GM18499 (cell line): ENCODE measurements around the gene CGB5.
A peak's percentile ranks its signal among the peaks of the same experiment; 100 is the strongest.

Source experiments
- ATAC-seq: cut with Tn5 transposase; IDR thresholded peaks from one replicate; pipeline ENCODE4 v1.9.1; 2021; ENCODE audit warnings: moderate number of reproducible peaks; ENCODE audit not compliant: insufficient read depth, unreplicated experiment

The CGB5 gene

GRCh38 chr19:49085020-49085867, 41.6 kb downstream of the CGB5 start, which contains the start of gene SNRNP70:
TSS of gene SNRNP70 (plus strand) at chr19:49085451. CDS start at chr19:49086415, 964 bp downstream.
- peak; percentile 75 for ATAC-seq

- no peak for ATAC-seq
Measured at GRCh38 chr19:49085868-49086232, 42.2 kb downstream of the CGB5 start.

GRCh38 chr19:49086296-49086695, 42.6 kb downstream of the CGB5 start:
- ATAC-seq: no peak

DNA sequence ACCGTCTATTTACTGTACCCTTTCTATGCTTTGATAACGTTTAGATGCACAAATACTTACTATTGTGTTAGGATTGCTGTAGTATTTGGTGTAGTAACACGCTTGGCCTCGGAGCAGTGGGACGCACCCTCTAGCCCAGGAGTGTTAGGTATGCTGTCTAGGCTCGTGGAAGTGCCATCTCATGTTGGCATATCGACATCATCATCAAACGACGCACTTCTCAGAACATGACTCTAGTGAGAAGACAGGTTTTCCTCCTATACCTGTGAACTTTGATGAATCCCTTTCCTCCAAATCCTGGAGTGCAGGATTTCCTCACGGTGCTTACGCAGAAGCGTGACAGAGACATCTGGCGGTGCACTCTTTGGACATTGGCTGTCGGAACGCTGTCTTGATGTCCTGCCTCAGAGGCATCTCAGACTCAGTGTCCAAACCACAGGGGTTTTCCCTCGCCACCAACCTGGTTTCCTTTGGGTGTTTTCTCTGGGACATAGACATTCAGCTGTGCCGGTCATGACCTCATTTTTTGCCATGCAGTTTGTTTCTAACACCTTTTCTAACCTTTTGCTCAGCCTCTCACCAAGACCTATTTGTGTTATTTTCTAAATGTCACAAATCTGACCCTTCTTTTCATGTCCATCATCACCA, 47.9 kb downstream of the CGB5 start:
- ATAC-seq: no peak

- no peak for ATAC-seq
Measured at GRCh38 chr19:49092686-49093085, 49.0 kb downstream of the CGB5 start.
